Measurements from ENCODE around the gene GPI.

GPI gene

DNA sequence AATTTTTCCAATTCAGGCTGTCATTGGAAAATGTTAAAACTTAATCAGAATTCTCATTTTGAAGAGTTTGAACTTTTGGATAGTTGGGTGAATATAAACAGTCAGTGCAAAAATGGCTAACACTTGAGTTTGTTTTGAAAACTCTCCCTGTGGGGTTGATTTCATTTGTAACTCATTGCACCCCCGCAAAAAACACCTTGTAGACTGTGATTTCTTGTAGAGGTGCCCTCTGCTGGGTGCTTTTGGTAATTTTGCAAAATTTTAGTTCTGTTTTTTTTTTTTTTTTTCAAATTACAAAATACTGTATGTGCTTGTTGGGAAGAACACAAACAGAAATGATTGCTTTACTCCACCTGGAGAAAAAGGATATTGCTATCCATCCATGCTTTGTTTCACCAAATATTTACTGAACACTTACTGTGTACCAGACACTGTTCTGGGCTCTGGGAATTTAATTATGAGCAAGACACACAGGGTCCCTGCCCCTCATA lies 28.2 kb upstream of the GPI start:
- H3K4me3 ChIP-seq (ENCODE audit: low read depth, low read length): no peak overlapping the region
- DNase-seq (ENCODE audit: low read depth, low spot score): peak; percentile 40
- in situ Hi-C loops (cut with HindIII; ENCODE audit: low sequenced_read_pairs): no loop called here
- TF ChIP-seq, protein P1, sequence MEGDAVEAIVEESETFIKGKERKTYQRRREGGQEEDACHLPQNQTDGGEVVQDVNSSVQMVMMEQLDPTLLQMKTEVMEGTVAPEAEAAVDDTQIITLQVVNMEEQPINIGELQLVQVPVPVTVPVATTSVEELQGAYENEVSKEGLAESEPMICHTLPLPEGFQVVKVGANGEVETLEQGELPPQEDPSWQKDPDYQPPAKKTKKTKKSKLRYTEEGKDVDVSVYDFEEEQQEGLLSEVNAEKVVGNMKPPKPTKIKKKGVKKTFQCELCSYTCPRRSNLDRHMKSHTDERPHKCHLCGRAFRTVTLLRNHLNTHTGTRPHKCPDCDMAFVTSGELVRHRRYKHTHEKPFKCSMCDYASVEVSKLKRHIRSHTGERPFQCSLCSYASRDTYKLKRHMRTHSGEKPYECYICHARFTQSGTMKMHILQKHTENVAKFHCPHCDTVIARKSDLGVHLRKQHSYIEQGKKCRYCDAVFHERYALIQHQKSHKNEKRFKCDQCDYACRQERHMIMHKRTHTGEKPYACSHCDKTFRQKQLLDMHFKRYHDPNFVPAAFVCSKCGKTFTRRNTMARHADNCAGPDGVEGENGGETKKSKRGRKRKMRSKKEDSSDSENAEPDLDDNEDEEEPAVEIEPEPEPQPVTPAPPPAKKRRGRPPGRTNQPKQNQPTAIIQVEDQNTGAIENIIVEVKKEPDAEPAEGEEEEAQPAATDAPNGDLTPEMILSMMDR (IDR thresholded peaks at IDR 0.05; ENCODE audit: low read depth, low read length): peak; percentile 49

- DNase-seq (ENCODE audit: low read depth, low spot score): no peak
- TF ChIP-seq, protein P1 (IDR thresholded peaks at IDR 0.05; ENCODE audit: low read depth, low read length): no peak
- in situ Hi-C loops (cut with HindIII; ENCODE audit: low sequenced_read_pairs): no loop called here
- no peak overlapping the region for H3K4me3 ChIP-seq (ENCODE audit: low read depth, low read length)
These were observed 27.3 kb upstream of the GPI start for GRCh38 chr19:34337739-34338138.

- no peak overlapping the region for H3K4me3 ChIP-seq (ENCODE audit: low read depth, low read length)
- in situ Hi-C loops (cut with HindIII; ENCODE audit: low sequenced_read_pairs): no loop called here
- DNase-seq (ENCODE audit: low read depth, low spot score): no peak
- TF ChIP-seq, protein P1 (IDR thresholded peaks at IDR 0.05; ENCODE audit: low read depth, low read length): no peak
These were observed 22.9 kb upstream of the GPI start for GRCh38 chr19:34341935-34342680.

- H3K4me3 ChIP-seq (ENCODE audit: low read depth, low read length): no peak overlapping the region
- no peak for DNase-seq (ENCODE audit: low read depth, low spot score)
- in situ Hi-C loops (cut with HindIII; ENCODE audit: low sequenced_read_pairs): no loop called here
- TF ChIP-seq, protein P1 (IDR thresholded peaks at IDR 0.05; ENCODE audit: low read depth, low read length): no peak
These were observed 21.2 kb upstream of the GPI start for GRCh38 chr19:34343751-34344150.

DNA sequence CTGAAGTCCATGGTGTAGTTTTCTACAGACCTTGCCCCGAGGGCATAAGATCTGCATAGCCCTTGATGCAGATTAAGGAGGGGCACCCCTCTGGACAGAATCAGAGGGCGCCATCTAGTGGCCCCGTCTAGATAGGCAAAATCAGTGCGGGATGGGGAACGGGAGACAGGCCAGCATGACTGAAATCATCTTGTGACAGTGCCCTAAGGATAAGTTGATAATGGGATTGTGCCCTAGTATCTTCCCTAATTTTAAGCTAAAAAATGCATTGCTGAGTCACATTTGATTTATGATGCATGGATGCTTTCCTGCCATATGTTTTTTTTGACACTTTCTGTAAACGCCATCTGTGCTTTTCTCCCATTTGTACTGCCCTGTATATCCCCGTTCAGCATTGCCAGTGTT lies 19.0 kb upstream of the GPI start:
- in situ Hi-C loops (cut with HindIII; ENCODE audit: low sequenced_read_pairs): no loop called here
- TF ChIP-seq, protein P1 (IDR thresholded peaks at IDR 0.05; ENCODE audit: low read depth, low read length): peak; percentile 88
- no peak overlapping the region for H3K4me3 ChIP-seq (ENCODE audit: low read depth, low read length)
- peak; percentile 67 for DNase-seq (ENCODE audit: low read depth, low spot score)

DNA sequence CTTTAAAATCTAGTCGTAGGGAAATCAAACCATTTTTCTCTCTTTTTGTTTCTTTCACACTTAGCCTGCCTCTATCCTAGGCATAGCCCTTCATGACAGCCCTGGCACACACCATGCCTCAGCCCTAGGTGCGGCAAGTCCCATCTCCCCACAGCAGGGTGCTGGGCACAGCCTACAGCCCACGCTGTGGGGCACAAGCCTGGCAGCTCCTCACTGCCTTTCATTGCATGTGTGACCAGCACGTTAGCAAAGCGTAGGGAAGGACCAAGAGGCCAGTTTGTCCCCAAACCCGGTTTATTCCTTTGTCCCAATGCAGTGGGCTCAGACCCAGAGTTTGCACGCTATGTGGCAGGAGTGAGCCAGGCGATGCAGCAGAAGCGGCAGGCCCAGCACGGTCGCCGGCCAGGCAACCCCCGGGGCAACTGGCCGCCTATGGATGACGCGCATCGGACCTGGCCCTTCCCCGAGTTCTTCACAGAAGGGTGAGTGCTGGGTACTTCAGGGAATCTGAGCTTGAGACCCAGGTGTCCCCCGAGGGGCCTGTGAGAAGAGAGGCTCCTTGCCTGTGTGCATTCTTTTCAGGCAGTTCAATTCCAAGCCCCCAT lies 17.3 kb upstream of the GPI start:
- TF ChIP-seq, protein P1 (IDR thresholded peaks at IDR 0.05; ENCODE audit: low read depth, low read length): no peak
- no peak overlapping the region for H3K4me3 ChIP-seq (ENCODE audit: low read depth, low read length)
- DNase-seq (ENCODE audit: low read depth, low spot score): no peak
- in situ Hi-C loops (cut with HindIII; ENCODE audit: low sequenced_read_pairs): no loop called here

All from astrocyte of the spinal cord (primary cell).